Body of pancreas (tissue), 4 donors: ENCODE results near the gene FNTB. TPM values are rescaled to one million over a fixed set of nuclear protein-coding genes. Genes with fewer than 3 reads are reported as not detected.

Source experiments
- ATAC-seq: fragments of 150-250 bp; one replicate; pipeline ENCODE4 v1.9.1; 2016
- DNase-seq, 4 donors: peaks; one replicate each; pipeline ENCODE4 v3.0.0-alpha.2; 2019
- H3K27ac ChIP-seq, 4 donors: fragments of 200-600 bp; sonication (generic); 1 replicate in 3 of 4; 2 replicates in 1 of 4; pipeline versions ENCODE4 v1.5.1 to v1.6.1; 2016 to 2019; ENCODE audit warnings: mild to moderate bottlenecking in 1 of 4, mixed read lengths in 1 of 4, moderate library complexity in 1 of 4
- H3K27me3 ChIP-seq, 2 donors: fragments of 200-600 bp; sonication (generic); one replicate each; pipeline ENCODE4 v1.6.0; 2016; ENCODE audit warnings: mild to moderate bottlenecking in 1 of 2
- H3K36me3 ChIP-seq, 2 donors: fragments of 200-600 bp; sonication (generic); replicated peaks in 1 of 2; 2 replicates each; pipeline ENCODE4 v1.5.1; 2016; ENCODE audit warnings: low read depth in 2 of 2; ENCODE audit not compliant: insufficient read depth in 1 of 2
- H3K4me1 ChIP-seq: fragments of 200-600 bp; sonication (generic); one replicate; pipeline ENCODE4 v1.6.0; 2016
- H3K4me3 ChIP-seq, 2 donors: fragments of 200-600 bp; sonication (generic); 1 replicate in 1 of 2; 2 replicates in 1 of 2; pipeline ENCODE4 v1.5.1; 2016 to 2019
- H3K9me3 ChIP-seq, 3 donors: fragments of 200-600 bp; sonication (generic); 1 replicate in 2 of 3; 2 replicates in 1 of 3; pipeline ENCODE4 v1.5.1; 2016
- CTCF ChIP-seq, 7 experiments: fragments of 450-650 bp in 4 of 7; fragments of 200-600 bp in 3 of 7; sonication (generic) in 3 of 7; IDR thresholded peaks; one replicate each; pipeline ENCODE4 v1.5.1; 2016 to 2019; ENCODE audit warnings: antibody characterized with exemption in 7 of 7
- POLR2A ChIP-seq, 3 donors: fragments of 450-650 bp; IDR thresholded peaks; one replicate each; pipeline ENCODE4 v1.6.1; 2016; ENCODE audit warnings: antibody characterized with exemption in 3 of 3, mild to moderate bottlenecking in 2 of 3
- WGBS, 2 donors: methylation state at CpG; one replicate each; pipeline ENCODE4 v1.1.5; 2017; 5-methylcytosine and 5-hydroxymethylcytosine counted together
- intact Hi-C: fragments of 100-400 bp; cut with DNase I; formaldehyde crosslinking; loops from one replicate; pipeline ENCODE4 v1.15.1; 2023
- total RNA-seq, 2 donors: library from RNA; depleted of rRNA; stranded (reverse); fragments of >200 nt; gene quantifications; one replicate each; pipeline ENCODE4 v1.1.0, GENCODE V29; 2016

Gene FNTB
- total RNA-seq, 2 donors from 2014 or later: 6.7 to 8.6 TPM

- WGBS, 2 donors: 87 to 89% methylated on average over 8 of the region's 8 CpGs
- H3K27me3 ChIP-seq: no peaks in the 10 kb centered on the region
- peaks cover 8% of the 10 kb centered on the region for H3K4me1 ChIP-seq
- H3K9me3 ChIP-seq: no peaks in the 10 kb centered on the region
- ATAC-seq (no peak), DNase-seq (no peak)
- TF ChIP-seq CTCF (IDR thresholded peaks at IDR 0.05): no peak
- no peak for TF ChIP-seq POLR2A (IDR thresholded peaks at IDR 0.05)
- no peaks in the 10 kb centered on the region for H3K36me3 ChIP-seq
- H3K27ac ChIP-seq: no peak overlapping the region
- H3K4me3 ChIP-seq: no peak overlapping the region
- intact Hi-C loops: no loop called here
These were observed 29.8 kb upstream of the FNTB start for GRCh38 chr14:64956697-64957406.

- 100% methylated on average over 2 of the region's 2 CpGs for WGBS, 2 donors
- DNase-seq: no peak
- intact Hi-C loops: no loop called here
These were observed 28.5 kb upstream of the FNTB start for GRCh38 chr14:64958201-64958600.

GRCh38 chr14:64958743-64959142, 28.0 kb upstream of the FNTB start:
- Histone ChIP-seq H3K4me3 (no peak overlapping the region), H3K27ac (no peak overlapping the region), H3K27me3 (no peaks in the 10 kb centered on the region), H3K36me3 (no peaks in the 10 kb centered on the region), H3K9me3 (no peaks in the 10 kb centered on the region), H3K4me1 (peaks cover 8% of the 10 kb centered on the region)
- intact Hi-C loops: no loop called here
- TF ChIP-seq CTCF (IDR thresholded peaks at IDR 0.05) (no peak), POLR2A (IDR thresholded peaks at IDR 0.05) (no peak)
- no peak for DNase-seq
- WGBS, 2 donors: 82 to 100% methylated on average over 2 to 5 of the region's 5 CpGs
- no peak for ATAC-seq

More at GRCh38 chr14:64958201-64958600, 28.5 kb upstream of the FNTB start:
- Histone ChIP-seq H3K4me1 (peaks cover 8% of the 10 kb centered on the region), H3K36me3 (no peaks in the 10 kb centered on the region), H3K9me3 (no peaks in the 10 kb centered on the region), H3K27ac (no peak overlapping the region), H3K4me3 (no peak overlapping the region), H3K27me3 (no peaks in the 10 kb centered on the region)
- no peak for TF ChIP-seq CTCF (IDR thresholded peaks at IDR 0.05)
- TF ChIP-seq POLR2A (IDR thresholded peaks at IDR 0.05): no peak
- no peak for ATAC-seq

- Histone ChIP-seq H3K27ac (no peak overlapping the region), H3K4me3 (no peak overlapping the region), H3K27me3 (no peaks in the 10 kb centered on the region), H3K4me1 (peaks cover 8% of the 10 kb centered on the region), H3K36me3 (no peaks in the 10 kb centered on the region), H3K9me3 (no peaks in the 10 kb centered on the region)
- intact Hi-C loops: no loop called here
- ATAC-seq: peak; percentile 51
- DNase-seq: peak; percentile 26 to 59 (median 44)
- TF ChIP-seq CTCF (IDR thresholded peaks at IDR 0.05) (peak in 3 of 7 experiments; percentile 5 to 11 (median 10)), POLR2A (IDR thresholded peaks at IDR 0.05) (no peak)
- WGBS, 2 donors: 40% methylated on average over 2 to 5 of the region's 5 CpGs
These were observed 25.9 kb upstream of the FNTB start for GRCh38 chr14:64960762-64961276.

GRCh38 chr14:64963611-64964010, 23.1 kb upstream of the FNTB start:
- intact Hi-C loops: no loop called here
- DNase-seq (no peak), ATAC-seq (no peak)
- Histone ChIP-seq H3K4me3 (no peak overlapping the region), H3K27me3 (no peaks in the 10 kb centered on the region), H3K9me3 (no peaks in the 10 kb centered on the region), H3K36me3 (no peaks in the 10 kb centered on the region), H3K4me1 (peaks cover 8% of the 10 kb centered on the region), H3K27ac (no peak overlapping the region)
- no peak for TF ChIP-seq POLR2A (IDR thresholded peaks at IDR 0.05)
- TF ChIP-seq CTCF (IDR thresholded peaks at IDR 0.05): no peak
- 57 to 92% methylated on average over 1 of the region's 1 CpG for WGBS, 2 donors
